PFSK-1 (cell line): ENCODE measurements around the gene TMEM174.

ENCODE experiments used
- FOXP2 ChIP-seq: optimal IDR thresholded peaks from 2 replicates; pipeline ENCODE3; 2011; ENCODE audit warnings: borderline replicate concordance, control low read depth, inconsistent platforms; ENCODE audit not compliant: insufficient read depth; ENCODE audit errors: extremely low read length, extremely low read depth
- POLR2AphosphoS5 ChIP-seq: IDR thresholded peaks from 2 replicates; pipeline ENCODE4 v1.6.1; 2012; ENCODE audit warnings: low read depth, mild to moderate bottlenecking, control low read depth, low read length, moderate library complexity
- SIN3A ChIP-seq: IDR thresholded peaks from 2 replicates; pipeline ENCODE4 v1.6.1; 2012; ENCODE audit warnings: mild to moderate bottlenecking, low read length, moderate library complexity, borderline replicate concordance; ENCODE audit not compliant: insufficient read depth
- TAF1 ChIP-seq: IDR thresholded peaks from 2 replicates; pipeline ENCODE4 v1.6.1; 2012; ENCODE audit warnings: low read length, control low read depth, borderline replicate concordance; ENCODE audit not compliant: insufficient read depth
- TF ChIP-seq, protein P1 (sequence below), 2 experiments: IDR thresholded peaks; 2 replicates each; pipeline versions ENCODE4 v1.6.1 to v1.8.0; 2011 to 2012; ENCODE audit warnings: low read depth in 2 of 2, low read length in 2 of 2, control low read depth in 1 of 2, inconsistent platforms in 1 of 2, mild to moderate bottlenecking in 1 of 2, moderate library complexity in 1 of 2; ENCODE audit not compliant: insufficient read depth in 1 of 2

TMEM174 gene

GRCh38 chr5:73135429-73136054 lies 37.5 kb upstream of the TMEM174 start:
- TF ChIP-seq, protein P1, sequence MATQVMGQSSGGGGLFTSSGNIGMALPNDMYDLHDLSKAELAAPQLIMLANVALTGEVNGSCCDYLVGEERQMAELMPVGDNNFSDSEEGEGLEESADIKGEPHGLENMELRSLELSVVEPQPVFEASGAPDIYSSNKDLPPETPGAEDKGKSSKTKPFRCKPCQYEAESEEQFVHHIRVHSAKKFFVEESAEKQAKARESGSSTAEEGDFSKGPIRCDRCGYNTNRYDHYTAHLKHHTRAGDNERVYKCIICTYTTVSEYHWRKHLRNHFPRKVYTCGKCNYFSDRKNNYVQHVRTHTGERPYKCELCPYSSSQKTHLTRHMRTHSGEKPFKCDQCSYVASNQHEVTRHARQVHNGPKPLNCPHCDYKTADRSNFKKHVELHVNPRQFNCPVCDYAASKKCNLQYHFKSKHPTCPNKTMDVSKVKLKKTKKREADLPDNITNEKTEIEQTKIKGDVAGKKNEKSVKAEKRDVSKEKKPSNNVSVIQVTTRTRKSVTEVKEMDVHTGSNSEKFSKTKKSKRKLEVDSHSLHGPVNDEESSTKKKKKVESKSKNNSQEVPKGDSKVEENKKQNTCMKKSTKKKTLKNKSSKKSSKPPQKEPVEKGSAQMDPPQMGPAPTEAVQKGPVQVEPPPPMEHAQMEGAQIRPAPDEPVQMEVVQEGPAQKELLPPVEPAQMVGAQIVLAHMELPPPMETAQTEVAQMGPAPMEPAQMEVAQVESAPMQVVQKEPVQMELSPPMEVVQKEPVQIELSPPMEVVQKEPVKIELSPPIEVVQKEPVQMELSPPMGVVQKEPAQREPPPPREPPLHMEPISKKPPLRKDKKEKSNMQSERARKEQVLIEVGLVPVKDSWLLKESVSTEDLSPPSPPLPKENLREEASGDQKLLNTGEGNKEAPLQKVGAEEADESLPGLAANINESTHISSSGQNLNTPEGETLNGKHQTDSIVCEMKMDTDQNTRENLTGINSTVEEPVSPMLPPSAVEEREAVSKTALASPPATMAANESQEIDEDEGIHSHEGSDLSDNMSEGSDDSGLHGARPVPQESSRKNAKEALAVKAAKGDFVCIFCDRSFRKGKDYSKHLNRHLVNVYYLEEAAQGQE (IDR thresholded peaks at IDR 0.05; ENCODE audit: insufficient read depth in 1 of 2, low read depth in 2 of 2, low read length in 2 of 2): no peak
- TF ChIP-seq POLR2AphosphoS5 (no peak), FOXP2 (no peak), SIN3A (no peak), TAF1 (no peak)

GRCh38 chr5:73136055-73136562 lies 36.9 kb upstream of the TMEM174 start:
- TF ChIP-seq TAF1: no peak
- TF ChIP-seq SIN3A: no peak
- TF ChIP-seq FOXP2: no peak
- TF ChIP-seq, protein P1 (IDR thresholded peaks at IDR 0.05; ENCODE audit: insufficient read depth in 1 of 2, low read depth in 2 of 2, low read length in 2 of 2): no peak
- no peak for TF ChIP-seq POLR2AphosphoS5

GRCh38 chr5:73137563-73138530 lies 35.1 kb upstream of the TMEM174 start:
- TF ChIP-seq TAF1 (no peak), SIN3A (no peak), FOXP2 (no peak), POLR2AphosphoS5 (no peak)
- TF ChIP-seq, protein P1 (IDR thresholded peaks at IDR 0.05; ENCODE audit: insufficient read depth in 1 of 2, low read depth in 2 of 2, low read length in 2 of 2): no peak

GRCh38 chr5:73139485-73139884 lies 33.5 kb upstream of the TMEM174 start:
- TF ChIP-seq, protein P1 (IDR thresholded peaks at IDR 0.05; ENCODE audit: insufficient read depth in 1 of 2, low read depth in 2 of 2, low read length in 2 of 2): no peak
- TF ChIP-seq POLR2AphosphoS5: no peak
- no peak for TF ChIP-seq TAF1
- TF ChIP-seq FOXP2: no peak
- no peak for TF ChIP-seq SIN3A
